Fibroblast of lung (primary cell): ENCODE results near the gene VSTM2B.

Source experiments
- CTCF ChIP-seq, 2 donors: IDR thresholded peaks in 1 of 2; conservative IDR thresholded peaks in 1 of 2; 1 replicate in 1 of 2; 2 replicates in 1 of 2; pipeline ENCODE4 v1.5.1; 2011 to 2012; ENCODE audit warnings: low read length in 2 of 2, control low read depth in 1 of 2, inconsistent platforms in 1 of 2, low read depth in 1 of 2, mild to moderate bottlenecking in 1 of 2
- EZH2 ChIP-seq: IDR thresholded peaks from 2 replicates; pipeline ENCODE4 v1.5.1; 2012; ENCODE audit warnings: low read length, control low read depth, mild to moderate bottlenecking; ENCODE audit errors: missing control alignments

- TF ChIP-seq CTCF (conservative IDR thresholded peaks at IDR 0.05 in 1 of 2, IDR thresholded peaks at IDR 0.05 in 1 of 2; ENCODE audit: low read depth in 1 of 2, low read length in 2 of 2): no peak
- no peak for TF ChIP-seq EZH2
These were observed 22.5 kb upstream of the VSTM2B start for GRCh38 chr19:29503140-29503758.
